K562 treated with DMSO at 1 percent for 4 hours (cell line): ENCODE results near the gene B4GALNT1. TPM values are rescaled to one million over a fixed set of nuclear protein-coding genes. Genes with fewer than 3 reads are reported as not detected.

ENCODE experiments used
- total RNA-seq: library from RNA; unstranded; fragments of 300-600 nt; gene quantifications from 2 replicates; pipeline ENCODE4 v1.2.3, GENCODE V29; 2022; ENCODE audit not compliant: insufficient read depth

B4GALNT1 gene
- 21.1 and 36.0 TPM in 2 replicates for total RNA-seq

DNA sequence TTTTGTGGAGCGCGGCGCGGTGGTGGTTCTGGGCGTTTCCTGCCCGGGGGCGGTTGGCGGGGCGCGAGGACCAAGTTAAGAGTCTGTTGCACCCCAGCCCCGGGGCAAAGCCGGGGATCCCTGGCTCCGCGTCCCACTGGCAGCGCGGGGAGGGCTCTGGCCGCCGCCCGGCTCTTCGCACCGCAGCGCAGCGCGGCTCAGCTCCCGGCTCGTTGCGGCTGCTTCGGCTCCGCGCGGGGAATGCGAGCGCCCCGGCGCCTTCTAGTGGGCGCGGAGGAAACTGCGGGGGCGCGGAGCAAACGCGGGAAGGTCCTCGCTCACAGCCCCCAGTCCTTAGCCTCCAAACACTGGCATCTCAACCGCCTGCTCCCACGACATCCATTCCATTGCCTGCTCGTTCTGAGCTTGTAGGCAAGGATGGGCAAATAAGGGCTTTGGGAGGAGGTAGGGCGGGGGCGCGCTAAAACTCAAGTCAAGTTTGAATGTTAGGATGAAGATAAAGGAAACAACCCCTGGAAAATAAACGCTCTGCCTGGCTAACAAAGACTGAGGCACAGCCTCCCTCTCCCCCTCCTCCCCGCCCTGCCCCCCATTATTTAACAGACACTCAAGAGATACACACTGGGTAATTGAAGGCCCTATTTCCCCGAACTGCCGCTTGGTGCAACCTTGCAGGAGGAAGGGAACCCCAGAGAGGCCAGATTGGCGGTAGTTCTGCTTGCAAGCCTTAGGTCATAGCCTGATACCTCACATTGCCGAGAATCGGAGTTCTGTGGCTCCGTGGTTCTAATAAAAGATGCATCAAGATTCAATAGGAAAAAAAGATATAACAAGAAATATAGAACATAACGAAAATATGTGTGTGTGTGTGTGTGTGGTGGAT, at the start of gene B4GALNT1:
Gene B4GALNT1 (minus strand): TSS at position 244 of the 883 bp plus-strand sequence. CDS start 1,069 bp downstream, outside the sequence.

DNA sequence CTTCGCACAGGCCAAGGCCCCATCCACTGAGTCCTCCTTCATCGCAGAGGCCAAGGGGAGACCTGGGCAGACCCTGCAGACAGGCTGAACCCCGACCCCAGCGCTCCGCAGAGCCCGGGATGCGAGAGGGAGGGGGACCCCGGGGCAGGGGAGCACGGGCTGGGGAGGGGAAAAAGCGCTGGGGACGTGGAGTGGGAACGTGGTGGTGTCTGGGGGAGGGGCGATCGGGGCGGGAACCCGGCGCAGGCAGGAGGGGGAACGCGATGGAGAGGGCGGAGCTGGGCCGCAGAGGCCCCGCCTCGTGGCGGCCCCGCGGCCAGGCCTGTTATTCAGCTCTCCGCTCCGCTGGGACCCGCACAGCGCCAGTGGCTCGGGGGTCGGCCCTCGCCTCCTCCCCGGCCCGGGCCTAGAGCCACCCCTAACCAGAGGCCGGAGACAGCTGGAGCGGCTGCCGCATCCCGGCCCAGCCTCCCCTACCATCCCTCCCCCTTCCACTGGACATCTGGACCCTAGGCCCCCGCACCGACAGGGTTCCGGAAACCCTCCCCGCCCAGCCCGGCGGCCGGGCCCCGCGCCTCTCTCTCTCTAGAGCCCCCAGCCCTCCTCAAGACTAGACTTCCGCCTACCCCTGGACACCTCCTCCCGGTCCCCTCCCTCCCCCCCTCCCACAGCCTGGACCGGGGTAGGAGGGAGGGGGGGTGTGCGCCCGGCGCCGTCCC, 21.7 kb downstream of the B4GALNT1 start, which contains the start of gene ARHGEF25:
Gene ARHGEF25 (plus strand): TSS at position 328 of the 719 bp plus-strand sequence. CDS start 460 bp downstream, outside the sequence.

DNA sequence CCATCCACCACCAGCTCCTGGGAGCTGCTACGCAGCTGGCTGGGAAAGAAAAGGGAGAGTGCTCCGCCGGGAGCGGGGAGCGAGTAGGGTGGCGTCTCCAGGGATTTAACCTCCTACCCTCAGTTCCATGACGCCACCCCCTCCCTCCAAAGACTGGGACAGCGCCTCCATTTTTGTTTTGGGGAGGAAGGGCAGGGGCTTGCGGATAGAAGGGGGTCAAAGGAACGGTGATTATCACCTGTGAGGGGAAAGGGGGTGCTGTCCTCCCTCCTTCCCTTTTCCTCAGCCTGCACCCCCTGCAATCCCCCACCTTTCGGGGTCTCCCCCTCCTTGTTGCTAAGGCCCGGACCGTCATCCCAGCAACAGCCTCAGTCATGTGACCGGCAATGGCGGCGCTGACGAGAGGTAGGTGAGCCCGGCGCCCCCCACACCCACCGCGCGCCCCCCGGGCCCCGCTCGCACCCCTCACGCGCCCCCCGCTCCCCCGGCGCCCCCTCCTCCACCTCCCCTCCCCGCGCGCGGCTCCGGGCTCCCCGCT, 28.5 kb downstream of the B4GALNT1 start, which contains the start of gene DTX3:
Gene DTX3 (plus strand): TSS at position 371 of the 538 bp plus-strand sequence. CDS start 1,694 bp downstream, outside the sequence.

DNA sequence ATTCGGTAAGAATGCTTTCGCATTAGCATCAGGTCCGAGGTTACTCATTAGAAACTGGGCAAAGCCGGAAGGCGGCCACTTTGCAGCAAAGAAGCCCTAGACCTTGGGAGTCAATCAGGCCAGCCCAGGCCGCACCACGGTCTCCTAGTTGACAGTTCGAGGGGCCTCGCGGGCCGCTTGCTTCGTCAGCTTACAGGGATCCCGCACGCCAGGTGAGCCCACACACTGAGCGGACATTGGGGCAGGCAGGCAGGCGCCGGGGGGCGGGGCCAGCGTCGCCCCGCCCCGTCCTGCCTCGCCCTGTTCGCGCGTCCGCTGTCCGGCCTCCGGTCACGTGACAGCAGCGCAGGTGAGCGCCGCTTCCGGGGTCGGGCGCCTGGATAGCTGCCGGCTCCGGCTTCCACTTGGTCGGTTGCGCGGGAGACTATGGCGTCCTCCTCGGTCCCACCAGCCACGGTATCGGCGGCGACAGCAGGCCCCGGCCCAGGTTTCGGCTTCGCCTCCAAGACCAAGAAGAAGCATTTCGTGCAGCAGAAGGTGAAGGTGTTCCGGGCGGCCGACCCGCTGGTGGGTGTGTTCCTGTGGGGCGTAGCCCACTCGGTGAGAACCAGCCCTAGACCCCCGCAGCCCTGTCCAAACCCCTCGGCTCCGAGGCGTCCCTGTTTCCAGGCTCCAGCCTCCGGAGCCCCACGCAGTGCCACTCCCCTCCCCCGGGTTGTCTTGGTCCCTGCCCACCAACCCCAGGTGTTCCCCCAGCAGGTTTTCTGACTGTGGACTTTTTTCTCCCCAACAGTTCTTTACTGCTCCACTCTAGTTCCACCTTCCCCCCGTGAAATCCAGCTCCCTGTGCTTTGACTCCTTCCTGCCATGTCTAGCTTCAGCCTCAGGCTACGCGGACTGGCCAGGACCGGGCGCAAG, 41.9 kb downstream of the B4GALNT1 start, which contains the start of gene PIP4K2C:
Gene PIP4K2C (plus strand): TSS at position 329 of the 918 bp plus-strand sequence. CDS start 98 bp downstream, at position 427.

Other genes with a start within 250 kb of the B4GALNT1 start
- 15.5 and 21.6 TPM in 2 replicates for gene R3HDM2, start 202.2 kb downstream of the B4GALNT1 start, total RNA-seq
- gene INHBC, start 198.4 kb downstream of the B4GALNT1 start, total RNA-seq: 0.31 TPM in 1 of 2 replicates, not detected in the other
- 49.4 and 57.7 TPM in 2 replicates for gene INHBE, start 177.9 kb downstream of the B4GALNT1 start, total RNA-seq
- 2.6 and 3.5 TPM in 2 replicates for gene GLI1, start 173.4 kb downstream of the B4GALNT1 start, total RNA-seq
- 14.0 and 18.3 TPM in 2 replicates for gene ARHGAP9, start 153.3 kb downstream of the B4GALNT1 start, total RNA-seq
- gene MARS1, start 145.1 kb downstream of the B4GALNT1 start, total RNA-seq: 487 and 490 TPM in 2 replicates
- gene DDIT3, start 112.7 kb downstream of the B4GALNT1 start, total RNA-seq: 140 and 191 TPM in 2 replicates
- 15.6 and 20.0 TPM in 2 replicates for gene MBD6, start 110.4 kb downstream of the B4GALNT1 start, total RNA-seq
- gene DCTN2, start 86.0 kb downstream of the B4GALNT1 start, total RNA-seq: 189 and 190 TPM in 2 replicates
- gene KIF5A, start 83.2 kb downstream of the B4GALNT1 start, total RNA-seq: 9.7 and 11.8 TPM in 2 replicates
- 27.5 and 31.0 TPM in 2 replicates for gene PIP4K2C, start 42.0 kb downstream of the B4GALNT1 start, total RNA-seq
- gene DTX3, start 28.4 kb downstream of the B4GALNT1 start, total RNA-seq: 0.25 TPM in 1 of 2 replicates, not detected in the other
- 12.1 and 14.9 TPM in 2 replicates for gene ARHGEF25, start 21.8 kb downstream of the B4GALNT1 start, total RNA-seq
- 210 and 229 TPM in 2 replicates for gene OS9, start 60.9 kb upstream of the B4GALNT1 start, total RNA-seq
- 0.21 TPM in 1 of 2 replicates, not detected in the other for gene AGAP2, start 105.5 kb upstream of the B4GALNT1 start, total RNA-seq
- gene TSPAN31, start 111.8 kb upstream of the B4GALNT1 start, total RNA-seq: 14.0 and 16.3 TPM in 2 replicates
- 194 and 214 TPM in 2 replicates for gene CDK4, start 119.1 kb upstream of the B4GALNT1 start, total RNA-seq
- 3.5 and 8.9 TPM in 2 replicates for gene MARCHF9, start 121.9 kb upstream of the B4GALNT1 start, total RNA-seq
- 0.84 and 1.0 TPM in 2 replicates for gene CYP27B1, start 133.9 kb upstream of the B4GALNT1 start, total RNA-seq
- gene METTL1, start 138.9 kb upstream of the B4GALNT1 start, total RNA-seq: 2.9 TPM in 1 of 2 replicates, not detected in the other
- gene EEF1AKMT3, start 139.4 kb upstream of the B4GALNT1 start, total RNA-seq: 4.5 and 5.7 TPM in 2 replicates
- gene TSFM, start 149.6 kb upstream of the B4GALNT1 start, total RNA-seq: 18.5 and 29.9 TPM in 2 replicates
- 4.0 and 5.3 TPM in 2 replicates for gene AVIL, start 185.5 kb upstream of the B4GALNT1 start, total RNA-seq
- 79.3 and 83.9 TPM in 2 replicates for gene CTDSP2, start 213.5 kb upstream of the B4GALNT1 start, total RNA-seq